IPS DF 19.7 (cell line): ENCODE measurements around the gene FBXL13.
"Not testable (repeated sequence)": the region's sequence is repeated elsewhere in the genome, so short reads cannot be mapped to it uniquely, and the experiment has no call there.

Source experiments
- DNase-seq: peaks from one replicate; pipeline ENCODE4 v3.0.0-alpha.2; 2013; ENCODE audit warnings: low read depth, low spot score

The FBXL13 gene

GRCh38 chr7:102935450-102936115 is 139.0 kb downstream of the FBXL13 start:
- DNase-seq = no peak

- peak; percentile 50 for DNase-seq
These were observed 139.9 kb downstream of the FBXL13 start for GRCh38 chr7:102934701-102935100.

GRCh38 chr7:102934239-102934638 is 140.4 kb downstream of the FBXL13 start:
- DNase-seq = no peak

GRCh38 chr7:102933763-102934162 is 140.8 kb downstream of the FBXL13 start:
- DNase-seq = no peak

GRCh38 chr7:102931757-102932156 is 142.8 kb downstream of the FBXL13 start:
- no peak for DNase-seq

- DNase-seq = no peak
These were observed 147.2 kb downstream of the FBXL13 start for GRCh38 chr7:102927312-102927933.

GRCh38 chr7:102926783-102927140 is 147.8 kb downstream of the FBXL13 start:
- no peak for DNase-seq

- DNase-seq = no peak
These were observed 148.4 kb downstream of the FBXL13 start for GRCh38 chr7:102925976-102926782.

GRCh38 chr7:102918845-102919244 is 155.8 kb downstream of the FBXL13 start:
- DNase-seq = no peak

GRCh38 chr7:102917436-102918353 is 156.9 kb downstream of the FBXL13 start:
- no peak for DNase-seq

- DNase-seq = no peak
These were observed 157.7 kb downstream of the FBXL13 start for GRCh38 chr7:102916881-102917280.

- no peak for DNase-seq
These were observed 158.2 kb downstream of the FBXL13 start for GRCh38 chr7:102916426-102916825.

GRCh38 chr7:102914585-102914984 is 160.0 kb downstream of the FBXL13 start:
- DNase-seq = no peak

GRCh38 chr7:102913826-102914225 is 160.8 kb downstream of the FBXL13 start:
- DNase-seq = no peak

- DNase-seq = no peak
These were observed 161.9 kb downstream of the FBXL13 start, which contains the start of gene LRRC17 for GRCh38 chr7:102912742-102913141. LRRC17 (plus strand) TSS chr7:102913000; CDS start chr7:102933914, 20,914 bp downstream.

GRCh38 chr7:102908676-102909075 is 165.9 kb downstream of the FBXL13 start:
- DNase-seq = no peak

GRCh38 chr7:102903576-102903975 is 171.0 kb downstream of the FBXL13 start:
- not testable (repeated sequence) for DNase-seq

GRCh38 chr7:102902052-102902451 is 172.5 kb downstream of the FBXL13 start:
- not testable (repeated sequence) for DNase-seq

GRCh38 chr7:102898532-102898859 is 176.1 kb downstream of the FBXL13 start:
- no peak for DNase-seq

- no peak for DNase-seq
These were observed 176.6 kb downstream of the FBXL13 start for GRCh38 chr7:102897856-102898531.

GRCh38 chr7:102897211-102897631 is 177.4 kb downstream of the FBXL13 start:
- DNase-seq = no peak
